Vagina (tissue), 2 donors: ENCODE measurements around the gene BCO1. TPM values are rescaled to one million over a fixed set of nuclear protein-coding genes. Genes with fewer than 3 reads are reported as not detected.

Source experiments
- DNase-seq, 2 donors: peaks; one replicate each; pipeline ENCODE4 v3.0.0-alpha.2; 2017; ENCODE audit errors: extremely low spot score in 2 of 2
- H3K27ac ChIP-seq: fragments of 200-600 bp; sonication (generic); one replicate; pipeline ENCODE4 v1.5.1; 2019
- H3K27me3 ChIP-seq: fragments of 200-600 bp; sonication (generic); one replicate; pipeline ENCODE4 v1.5.1; 2019
- H3K36me3 ChIP-seq, 2 donors: fragments of 200-600 bp; sonication (generic); one replicate each; pipeline ENCODE4 v1.5.1; 2017 to 2019
- H3K4me1 ChIP-seq: fragments of 200-600 bp; sonication (generic); one replicate; pipeline ENCODE4 v1.5.1; 2019
- H3K4me3 ChIP-seq, 2 donors: fragments of 200-600 bp; sonication (generic); 1 replicate in 1 of 2; 2 replicates in 1 of 2; pipeline ENCODE4 v1.5.1; 2016 to 2019
- H3K9me3 ChIP-seq: fragments of 200-600 bp; sonication (generic); one replicate; pipeline ENCODE4 v1.5.1; 2019
- POLR2A ChIP-seq, 2 donors: fragments of 450-650 bp; IDR thresholded peaks; one replicate each; pipeline ENCODE4 v1.6.1; 2017; ENCODE audit warnings: antibody characterized with exemption in 2 of 2, mild to moderate bottlenecking in 2 of 2, moderate library complexity in 2 of 2
- POLR2AphosphoS5 ChIP-seq, 2 donors: sonication (generic); formaldehyde crosslinking; IDR thresholded peaks; one replicate each; pipeline ENCODE4 v1.9.0; 2017; ENCODE audit warnings: antibody characterized with exemption in 2 of 2, mild to moderate bottlenecking in 2 of 2, low read depth in 1 of 2; ENCODE audit not compliant: insufficient read depth in 1 of 2
- intact Hi-C: fragments of 100-400 bp; cut with DNase I; formaldehyde crosslinking; loops from one replicate; pipeline ENCODE4 v1.15.1; 2023
- total RNA-seq: library from RNA; depleted of rRNA; stranded (reverse); fragments of >200 nt; gene quantifications from one replicate; pipeline ENCODE4 v1.2.3, GENCODE V29; 2016
- TF ChIP-seq, protein P1 (sequence below), 3 experiments: fragments of 450-650 bp in 2 of 3; fragments of 200-600 bp in 1 of 3; sonication (generic) in 1 of 3; IDR thresholded peaks; one replicate each; pipeline ENCODE4 v1.5.1; 2017 to 2019; ENCODE audit warnings: antibody characterized with exemption in 3 of 3, mild to moderate bottlenecking in 2 of 3, moderate library complexity in 2 of 3

Gene BCO1
- total RNA-seq, 1 donor from 2014 or later = not detected

DNA sequence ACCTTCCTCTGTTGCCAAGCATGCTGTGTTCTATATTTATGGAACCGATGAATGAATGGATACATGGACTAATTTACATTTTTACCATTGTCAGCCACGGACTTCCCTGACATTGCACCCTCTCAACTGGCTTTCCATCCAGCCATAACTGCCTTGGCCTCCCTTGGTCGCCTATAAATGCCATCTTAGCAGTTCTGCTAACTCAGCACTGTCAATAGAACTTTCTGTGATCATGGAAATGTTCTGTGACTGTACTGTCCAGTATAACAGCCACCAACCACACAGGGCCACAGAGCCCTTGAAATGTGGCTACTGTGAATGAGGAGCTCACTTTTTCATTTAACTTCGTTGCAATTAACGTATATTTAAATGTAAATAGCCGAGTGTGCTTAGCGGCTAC is 8.7 kb upstream of the BCO1 start:
- DNase-seq = no peak
- TF ChIP-seq POLR2A (IDR thresholded peaks at IDR 0.05) (no peak), POLR2AphosphoS5 (IDR thresholded peaks at IDR 0.05; ENCODE audit: insufficient read depth in 1 of 2, low read depth in 1 of 2) (no peak)
- TF ChIP-seq, protein P1, sequence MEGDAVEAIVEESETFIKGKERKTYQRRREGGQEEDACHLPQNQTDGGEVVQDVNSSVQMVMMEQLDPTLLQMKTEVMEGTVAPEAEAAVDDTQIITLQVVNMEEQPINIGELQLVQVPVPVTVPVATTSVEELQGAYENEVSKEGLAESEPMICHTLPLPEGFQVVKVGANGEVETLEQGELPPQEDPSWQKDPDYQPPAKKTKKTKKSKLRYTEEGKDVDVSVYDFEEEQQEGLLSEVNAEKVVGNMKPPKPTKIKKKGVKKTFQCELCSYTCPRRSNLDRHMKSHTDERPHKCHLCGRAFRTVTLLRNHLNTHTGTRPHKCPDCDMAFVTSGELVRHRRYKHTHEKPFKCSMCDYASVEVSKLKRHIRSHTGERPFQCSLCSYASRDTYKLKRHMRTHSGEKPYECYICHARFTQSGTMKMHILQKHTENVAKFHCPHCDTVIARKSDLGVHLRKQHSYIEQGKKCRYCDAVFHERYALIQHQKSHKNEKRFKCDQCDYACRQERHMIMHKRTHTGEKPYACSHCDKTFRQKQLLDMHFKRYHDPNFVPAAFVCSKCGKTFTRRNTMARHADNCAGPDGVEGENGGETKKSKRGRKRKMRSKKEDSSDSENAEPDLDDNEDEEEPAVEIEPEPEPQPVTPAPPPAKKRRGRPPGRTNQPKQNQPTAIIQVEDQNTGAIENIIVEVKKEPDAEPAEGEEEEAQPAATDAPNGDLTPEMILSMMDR (IDR thresholded peaks at IDR 0.05) = no peak

DNA sequence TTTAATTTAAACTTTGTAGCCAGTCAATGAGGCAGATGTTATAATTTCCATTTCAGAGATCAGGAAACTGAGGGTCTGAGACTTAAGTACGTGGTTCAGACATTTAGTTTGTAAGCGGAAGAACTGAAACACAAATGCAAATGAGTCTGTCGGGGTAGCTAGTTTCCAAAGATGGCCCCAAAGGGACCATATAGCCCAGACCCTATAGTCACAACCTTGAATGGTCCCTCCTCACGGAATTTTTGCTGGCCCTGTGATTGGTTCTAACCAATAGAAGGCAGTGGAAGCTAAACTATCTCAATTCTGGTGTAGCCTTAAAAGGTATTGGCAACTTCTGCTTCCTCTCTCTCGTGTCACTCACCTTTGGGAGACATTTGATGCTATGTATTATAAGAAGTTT is 7.5 kb upstream of the BCO1 start:
- no peaks in the 10 kb centered on the region for H3K27me3 ChIP-seq
- intact Hi-C loops = no loop called here

More for the DNA sequence above, 8.7 kb upstream of the BCO1 start:
- no peaks in the 10 kb centered on the region for H3K4me1 ChIP-seq
- no peak overlapping the region for H3K4me3 ChIP-seq
- no peaks in the 10 kb centered on the region for H3K9me3 ChIP-seq
- H3K27me3 ChIP-seq = no peaks in the 10 kb centered on the region
- no peak overlapping the region for H3K27ac ChIP-seq
- H3K36me3 ChIP-seq = no peaks in the 10 kb centered on the region
- intact Hi-C loops = no loop called here

DNA sequence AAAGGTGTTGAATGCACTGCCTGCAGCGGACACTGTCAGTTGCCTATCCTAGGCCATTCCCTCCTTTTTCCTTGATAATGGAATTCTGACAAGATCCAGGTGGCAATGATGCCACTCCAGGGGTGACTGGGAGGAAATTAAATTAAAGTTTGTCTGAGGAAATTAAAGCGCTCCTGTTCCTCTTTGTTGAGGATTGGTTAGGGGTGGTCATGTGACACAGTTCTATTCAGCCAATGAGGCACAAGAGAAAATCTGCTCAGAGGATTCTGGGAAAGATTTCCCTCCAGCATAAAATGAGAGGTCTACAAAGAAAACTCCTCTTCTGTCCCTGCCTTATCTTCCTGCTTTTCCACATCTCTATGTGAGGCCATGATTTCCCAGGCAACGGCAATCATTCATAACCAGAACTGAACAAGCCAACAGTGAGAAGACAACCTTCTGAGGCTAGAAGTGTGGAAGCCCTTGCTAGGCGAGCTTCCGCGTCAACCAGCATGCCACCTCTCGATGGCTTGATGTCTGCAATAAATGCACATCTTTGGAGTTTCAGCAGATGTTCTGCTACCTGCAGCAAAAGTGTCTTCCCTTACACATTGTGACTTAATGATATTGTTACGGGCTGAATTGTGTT is 5.6 kb upstream of the BCO1 start:
- H3K4me3 ChIP-seq = no peak overlapping the region
- peaks cover 6% of the 10 kb centered on the region for H3K4me1 ChIP-seq
- H3K27me3 ChIP-seq = no peaks in the 10 kb centered on the region
- no peak for DNase-seq
- no peaks in the 10 kb centered on the region for H3K36me3 ChIP-seq
- TF ChIP-seq, protein P1 (IDR thresholded peaks at IDR 0.05) = no peak
- TF ChIP-seq POLR2A (IDR thresholded peaks at IDR 0.05) (no peak), POLR2AphosphoS5 (IDR thresholded peaks at IDR 0.05; ENCODE audit: insufficient read depth in 1 of 2, low read depth in 1 of 2) (no peak)
- H3K9me3 ChIP-seq = no peaks in the 10 kb centered on the region
- intact Hi-C loops = no loop called here
- no peak overlapping the region for H3K27ac ChIP-seq

More for the DNA sequence above, 7.5 kb upstream of the BCO1 start:
- Histone ChIP-seq H3K9me3 (no peaks in the 10 kb centered on the region), H3K27ac (no peak overlapping the region), H3K4me1 (no peaks in the 10 kb centered on the region), H3K36me3 (no peaks in the 10 kb centered on the region), H3K4me3 (no peak overlapping the region)
- no peak for TF ChIP-seq POLR2A (IDR thresholded peaks at IDR 0.05)
- TF ChIP-seq, protein P1 (IDR thresholded peaks at IDR 0.05) = no peak
- TF ChIP-seq POLR2AphosphoS5 (IDR thresholded peaks at IDR 0.05; ENCODE audit: insufficient read depth in 1 of 2, low read depth in 1 of 2) = no peak
- DNase-seq = no peak

DNA sequence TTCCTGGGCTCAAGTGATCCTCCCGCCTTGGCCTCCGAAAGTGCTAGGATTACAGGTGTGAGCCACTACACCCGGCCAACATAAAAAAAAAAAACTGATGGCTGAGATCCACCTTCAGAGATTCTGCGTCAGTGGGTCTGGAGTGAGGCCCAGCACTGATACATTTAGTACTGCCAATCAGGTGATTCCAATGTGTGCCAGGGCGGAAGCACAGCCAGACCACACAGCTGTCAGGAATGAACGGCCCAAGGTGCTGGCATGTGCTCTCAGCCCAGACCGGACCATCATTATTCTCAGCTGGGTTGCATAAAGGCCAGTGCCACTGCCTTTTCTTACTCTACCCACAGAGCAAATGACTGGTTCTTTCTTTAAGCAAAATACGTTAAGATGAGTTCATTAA is 1.2 kb upstream of the BCO1 start:
- intact Hi-C loops = no loop called here
- TF ChIP-seq POLR2AphosphoS5 (IDR thresholded peaks at IDR 0.05; ENCODE audit: insufficient read depth in 1 of 2, low read depth in 1 of 2) = peak in 1 of 2 donors; percentile 71
- TF ChIP-seq POLR2A (IDR thresholded peaks at IDR 0.05) = no peak
- DNase-seq = no peak
- no peaks in the 10 kb centered on the region for H3K36me3 ChIP-seq
- H3K4me3 ChIP-seq = no peak overlapping the region
- H3K9me3 ChIP-seq = no peaks in the 10 kb centered on the region
- peak overlapping the region; percentile 74 for H3K27ac ChIP-seq
- H3K27me3 ChIP-seq = no peaks in the 10 kb centered on the region
- peaks cover 21% of the 10 kb centered on the region for H3K4me1 ChIP-seq

DNA sequence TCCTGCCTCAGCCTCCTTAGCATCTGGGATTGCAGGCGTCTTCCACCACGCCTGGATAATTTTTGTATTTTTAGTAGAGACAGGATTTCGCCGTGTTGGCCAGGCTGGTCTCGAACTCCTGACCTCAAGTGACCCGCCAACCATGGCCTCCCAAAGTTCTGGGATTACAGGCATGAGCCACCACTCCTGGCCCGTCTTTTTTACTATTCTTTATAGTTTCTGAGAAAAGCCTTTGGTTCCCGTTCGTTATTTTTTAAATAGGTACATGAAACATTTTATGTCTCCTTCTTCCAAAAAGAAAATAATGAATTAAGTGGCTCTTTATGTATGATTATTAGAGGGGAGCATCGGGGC is 570 bp upstream of the BCO1 start:
- intact Hi-C loops = no loop called here
- TF ChIP-seq, protein P1 (IDR thresholded peaks at IDR 0.05) = no peak
- no peak for TF ChIP-seq POLR2A (IDR thresholded peaks at IDR 0.05)
- TF ChIP-seq POLR2AphosphoS5 (IDR thresholded peaks at IDR 0.05; ENCODE audit: insufficient read depth in 1 of 2, low read depth in 1 of 2) = no peak
- H3K27ac ChIP-seq = peak overlapping the region; percentile 74

More for the DNA sequence above, 570 bp upstream of the BCO1 start:
- Histone ChIP-seq H3K9me3 (no peaks in the 10 kb centered on the region), H3K4me1 (peaks cover 21% of the 10 kb centered on the region), H3K4me3 (peak overlapping the region in 1 of 2 donors; percentile 30), H3K27me3 (no peaks in the 10 kb centered on the region), H3K36me3 (no peaks in the 10 kb centered on the region)
- DNase-seq = no peak
